CD4-positive, alpha-beta T cell (primary cell): Measurements from ENCODE around the gene PTPRN2. TPM values are rescaled to one million over a fixed set of nuclear protein-coding genes. Genes with fewer than 3 reads are reported as not detected.
"Not testable (repeated sequence)": the region's sequence is repeated elsewhere in the genome, so short reads cannot be mapped to it uniquely, and the experiment has no call there.

Experiments
- ATAC-seq: fragments of 200-7000 bp; cut with Tn5 transposase; one replicate; pipeline ENCODE4 v1.10.0; 2022; ENCODE audit warnings: mild to moderate bottlenecking; ENCODE audit not compliant: poor library complexity
- CTCF ChIA-PET: fragments of 350-600 bp; sonication (Branson Sonifier 250); formaldehyde crosslinking; loops from one replicate; lab custom pipeline; 2021; ENCODE audit warnings: antibody characterized with exemption, inconsistent platforms; lab: Charles Lee
- POLR2A ChIA-PET: fragments of 350-600 bp; sonication (Branson Sonifier 250); formaldehyde crosslinking; loops from one replicate; lab custom pipeline; 2021; ENCODE audit warnings: antibody characterized with exemption, inconsistent platforms; lab: Charles Lee
- DNase-seq, 14 experiments: peaks; one replicate each; pipeline ENCODE4 v3.0.0-alpha.2; 2013 to 2020; ENCODE audit warnings: mixed read lengths in 2 of 14
- H3K27ac ChIP-seq, 2 donors: one replicate each; pipeline versions ENCODE4 v1.5.1 to v1.7.0; 2013; ENCODE audit warnings: low read length in 2 of 2, low read depth in 1 of 2, mild to moderate bottlenecking in 1 of 2
- H3K27me3 ChIP-seq, 2 experiments: 1 replicate in 1 of 2; 2 replicates in 1 of 2; pipeline versions ENCODE4 v1.6.1 to v1.7.0; 2013; ENCODE audit warnings: low read length in 2 of 2, control low read depth in 1 of 2, mild to moderate bottlenecking in 1 of 2, moderate library complexity in 1 of 2; ENCODE audit not compliant: insufficient read depth in 2 of 2, control insufficient read depth in 1 of 2
- H3K36me3 ChIP-seq: one replicate; pipeline ENCODE4 v1.6.1; 2013; ENCODE audit warnings: low read length, control low read depth; ENCODE audit not compliant: insufficient read depth
- H3K4me1 ChIP-seq: one replicate; pipeline ENCODE4 v1.6.1; 2013; ENCODE audit warnings: low read length, control low read depth; ENCODE audit not compliant: insufficient read depth
- H3K4me3 ChIP-seq: one replicate; pipeline ENCODE4 v1.5.1; 2013; ENCODE audit warnings: mild to moderate bottlenecking, low read length, moderate library complexity
- H3K9me3 ChIP-seq, 2 experiments: 1 replicate in 1 of 2; 2 replicates in 1 of 2; pipeline versions ENCODE4 v1.6.1 to v1.7.0; 2013; ENCODE audit warnings: low read length in 2 of 2, mild to moderate bottlenecking in 2 of 2, control low read depth in 1 of 2, moderate library complexity in 1 of 2; ENCODE audit not compliant: control insufficient read depth in 1 of 2, insufficient read depth in 1 of 2
- H3K27ac Mint-ChIP-seq: one replicate; pipeline ENCODE4 v1.8.0; 2020; ENCODE audit warnings: mixed read lengths
- H3K27me3 Mint-ChIP-seq: one replicate; pipeline ENCODE4 v1.8.0; 2021; ENCODE audit warnings: mixed read lengths
- H3K36me3 Mint-ChIP-seq: one replicate; pipeline ENCODE4 v1.8.0; 2021; ENCODE audit warnings: low read depth, mixed read lengths
- H3K4me1 Mint-ChIP-seq: one replicate; pipeline ENCODE4 v1.8.0; 2021; ENCODE audit warnings: low read depth, mixed read lengths
- H3K4me3 Mint-ChIP-seq: one replicate; pipeline ENCODE4 v1.8.0; 2020; ENCODE audit warnings: mild to moderate bottlenecking, mixed read lengths
- H3K9me3 Mint-ChIP-seq: one replicate; pipeline ENCODE4 v1.8.0; 2020; ENCODE audit warnings: mixed read lengths
- CTCF ChIP-seq: fragments of 200-600 bp; IDR thresholded peaks from one replicate; pipeline ENCODE4 v1.8.0; 2022; ENCODE audit warnings: antibody characterized with exemption, mild to moderate bottlenecking
- intact Hi-C, 2 experiments: fragments of 100-400 bp; cut with DNase I in 1 of 2; cut with micrococcal nuclease in 1 of 2; formaldehyde crosslinking; loops; one replicate each; pipeline versions ENCODE4 v1.15.1 to v1.9.0; 2023 to 2025; cut with DNase I, micrococcal nuclease
- total RNA-seq, 174 experiments: library from RNA in 2 of 174; stranded (reverse) in 2 of 174; gene quantifications; one replicate each; pipeline ENCODE4 v1.2.3 and lab custom pipeline; 2021 to 2026

Gene PTPRN2
- total RNA-seq, 2 experiments from 2014 or later = 0.34 to 0.44 TPM

- no peaks in the 10 kb centered on the region for H3K36me3 Mint-ChIP-seq
- DNase-seq (no peak), ATAC-seq (no peak)
- no peaks in the 10 kb centered on the region for H3K36me3 ChIP-seq
- intact Hi-C loops = no loop called here
- H3K27ac Mint-ChIP-seq = no peak overlapping the region
- peaks cover under 1 to 20% of the 10 kb centered on the region in 2 experiments for H3K9me3 ChIP-seq
- no peak overlapping the region for H3K4me3 Mint-ChIP-seq
- no peaks in the 10 kb centered on the region for H3K4me1 Mint-ChIP-seq
- ChIA-PET POLR2A (no interaction called here), CTCF (no interaction called here)
- H3K27me3 Mint-ChIP-seq = peaks cover 11% of the 10 kb centered on the region
- no peak overlapping the region for H3K27ac ChIP-seq
- no peak for TF ChIP-seq CTCF
- H3K9me3 Mint-ChIP-seq = no peaks in the 10 kb centered on the region
- H3K27me3 ChIP-seq = no peaks in the 10 kb centered on the region
- no peak overlapping the region for H3K4me3 ChIP-seq
- no peaks in the 10 kb centered on the region for H3K4me1 ChIP-seq
Measured at GRCh38 chr7:157980774-157981173, 606.8 kb downstream of the PTPRN2 start.

GRCh38 chr7:157980341-157980731 is 607.3 kb downstream of the PTPRN2 start:
- intact Hi-C loops, ATAC-seq, H3K36me3 Mint-ChIP-seq, DNase-seq, H3K27me3 ChIP-seq, H3K4me1 Mint-ChIP-seq, H3K27ac ChIP-seq, CTCF ChIA-PET, H3K4me3 ChIP-seq, H3K27ac Mint-ChIP-seq, H3K4me1 ChIP-seq, H3K36me3 ChIP-seq, H3K9me3 Mint-ChIP-seq, H3K4me3 Mint-ChIP-seq, POLR2A ChIA-PET: not testable (repeated sequence)
- H3K9me3 ChIP-seq = peaks cover 4 to 24% of the 10 kb centered on the region in 2 experiments
- H3K27me3 Mint-ChIP-seq = peaks cover 11% of the 10 kb centered on the region

GRCh38 chr7:157979636-157980340 is 607.8 kb downstream of the PTPRN2 start:
- Histone ChIP-seq H3K27ac (no peak overlapping the region), H3K4me3 (no peak overlapping the region), H3K9me3 (peaks cover 10 to 30% of the 10 kb centered on the region in 2 experiments), H3K27me3 (no peaks in the 10 kb centered on the region), H3K36me3 (no peaks in the 10 kb centered on the region), H3K4me1 (no peaks in the 10 kb centered on the region)
- Mint-ChIP-seq H3K36me3 (peaks cover 6% of the 10 kb centered on the region), H3K27ac (no peak overlapping the region), H3K4me1 (no peaks in the 10 kb centered on the region), H3K9me3 (peaks cover 5% of the 10 kb centered on the region), H3K27me3 (peaks cover 11% of the 10 kb centered on the region), H3K4me3 (no peak overlapping the region)
- POLR2A ChIA-PET = interaction anchor here (0.6 kb wide), 1 partner anchor 8 kb away, joined by 4 read pairs; no protein-coding TSS in a partner anchor
- ATAC-seq = no peak
- intact Hi-C loops = no loop called here
- TF ChIP-seq CTCF = no peak
- CTCF ChIA-PET = no interaction called here
- no peak for DNase-seq

GRCh38 chr7:157978766-157979165 is 608.9 kb downstream of the PTPRN2 start:
- no peak overlapping the region for H3K27ac ChIP-seq
- ChIA-PET CTCF (no interaction called here), POLR2A (no interaction called here)
- Mint-ChIP-seq H3K9me3 (peaks cover 5% of the 10 kb centered on the region), H3K27ac (no peak overlapping the region), H3K36me3 (peaks cover 6% of the 10 kb centered on the region), H3K27me3 (peaks cover 11% of the 10 kb centered on the region), H3K4me3 (no peak overlapping the region), H3K4me1 (no peaks in the 10 kb centered on the region)
- H3K36me3 ChIP-seq = no peaks in the 10 kb centered on the region
- no peak for TF ChIP-seq CTCF
- H3K9me3 ChIP-seq = peaks cover 20 to 31% of the 10 kb centered on the region in 2 experiments
- intact Hi-C loops = no loop called here
- DNase-seq (no peak), ATAC-seq (no peak)
- H3K4me3 ChIP-seq = no peak overlapping the region
- no peaks in the 10 kb centered on the region for H3K4me1 ChIP-seq
- H3K27me3 ChIP-seq = no peaks in the 10 kb centered on the region
